Glomerular visceral epithelial cell (primary cell): Measurements from ENCODE around the gene NFYC.
"Not testable (repeated sequence)": the region's sequence is repeated elsewhere in the genome, so short reads cannot be mapped to it uniquely, and the experiment has no call there.

Experiments used
- DNase-seq: peaks from one replicate; pipeline ENCODE4 v3.0.0-alpha.2; 2016; ENCODE audit errors: extremely low spot score

NFYC gene

GRCh38 chr1:40706626-40707025 lies 15.1 kb downstream of the NFYC start:
- no peak for DNase-seq

DNA sequence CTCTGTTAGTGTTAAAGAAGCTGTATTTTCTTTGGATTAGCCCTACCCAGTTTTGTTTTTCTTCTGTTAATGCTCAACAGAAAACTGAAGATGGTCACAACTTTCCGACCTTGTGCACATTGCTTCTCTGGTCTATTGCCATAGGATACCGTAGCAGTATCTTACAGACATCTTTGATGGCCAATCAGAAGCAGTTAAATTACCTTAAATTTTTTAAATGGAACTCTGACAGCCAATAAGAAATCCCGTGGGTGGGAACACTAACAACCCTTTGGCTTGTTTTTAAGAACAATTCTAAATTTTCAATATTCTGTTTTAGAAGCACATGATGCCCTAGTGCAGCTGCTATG lies 17.2 kb downstream of the NFYC start:
- DNase-seq = peak; percentile 74

- peak; percentile 91 for DNase-seq
Measured at GRCh38 chr1:40709100-40709801, 17.7 kb downstream of the NFYC start.

GRCh38 chr1:40709802-40710278 lies 18.3 kb downstream of the NFYC start:
- no peak for DNase-seq

DNA sequence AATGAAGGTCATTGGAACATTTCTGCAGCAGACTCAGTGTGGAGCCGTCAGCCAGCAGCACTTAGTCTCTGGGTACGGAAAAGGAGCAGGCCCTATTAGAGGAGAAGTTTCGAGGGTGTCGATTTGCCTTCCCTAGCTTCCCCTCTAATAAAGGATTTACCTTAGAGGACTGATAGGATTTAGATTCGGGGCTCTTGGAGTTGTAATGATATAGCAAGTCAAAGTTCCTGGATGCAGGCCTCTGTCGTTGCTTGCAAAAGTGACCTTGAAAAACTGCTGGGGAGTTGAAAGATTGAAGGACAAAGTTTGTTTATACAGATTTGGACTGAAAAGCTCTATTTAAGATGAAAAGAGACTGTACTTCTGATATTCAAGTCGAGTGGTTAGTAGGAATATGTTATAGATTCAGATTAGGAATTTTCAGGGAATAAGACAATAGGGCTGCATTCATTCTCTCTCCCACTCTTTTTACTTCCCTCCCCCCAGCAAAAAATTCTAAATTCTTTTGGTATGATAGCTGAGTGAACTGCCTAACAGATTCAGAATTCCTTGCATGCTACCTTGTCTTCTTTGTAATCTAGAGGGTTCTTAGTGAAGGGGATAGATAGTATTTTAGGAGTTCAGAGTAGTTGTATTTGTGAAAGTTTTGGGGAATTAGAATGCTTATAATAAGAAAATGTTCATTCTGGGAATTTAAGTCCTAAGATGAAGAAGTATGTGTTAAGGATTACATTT lies 19.2 kb downstream of the NFYC start:
- DNase-seq = no peak

GRCh38 chr1:40711465-40712404 lies 20.2 kb downstream of the NFYC start:
- DNase-seq = peak; percentile 83

DNA sequence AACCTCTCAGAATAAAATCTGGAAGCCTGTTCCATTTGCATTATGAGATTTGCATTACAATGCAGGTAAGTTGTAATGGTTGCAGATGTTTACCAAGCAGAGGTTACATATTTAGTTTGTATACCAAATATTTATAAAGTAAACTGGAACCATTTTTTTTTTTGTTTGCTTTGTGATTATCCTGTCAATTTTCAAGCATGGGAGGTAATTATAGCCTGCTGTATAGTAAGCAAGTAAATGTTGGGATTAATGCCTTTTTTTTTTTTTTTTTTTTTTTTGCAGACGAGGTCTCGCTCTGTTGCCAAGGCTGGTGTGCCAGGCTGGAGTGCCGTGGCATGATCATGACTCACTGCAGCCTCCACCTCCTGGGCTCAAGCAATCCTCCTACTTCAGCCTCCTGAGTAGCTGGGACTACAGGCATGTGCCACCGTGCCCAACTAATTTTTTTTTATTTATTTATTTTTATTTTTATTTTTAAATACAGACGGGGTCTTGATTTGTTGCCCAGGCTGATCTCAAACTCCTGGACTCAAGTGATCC lies 21.0 kb downstream of the NFYC start:
- DNase-seq = no peak

DNA sequence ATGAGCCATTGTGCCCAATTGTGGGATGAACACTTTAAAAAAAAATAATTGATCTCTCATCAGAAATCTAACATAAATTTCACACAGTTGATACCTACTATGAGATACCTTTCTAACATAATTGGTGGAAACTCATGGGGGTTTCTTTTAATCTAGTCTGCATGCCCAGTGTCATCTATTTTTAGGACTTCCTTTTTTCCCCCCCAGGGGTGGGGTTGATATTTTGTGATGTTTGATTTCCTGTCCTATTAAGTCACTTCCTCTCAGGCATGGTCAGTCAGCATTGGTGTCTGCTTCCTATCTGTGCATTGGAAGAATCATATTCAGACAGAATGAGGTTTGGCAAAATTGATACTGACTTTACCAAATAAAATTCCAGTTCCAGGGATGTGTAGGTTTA lies 21.5 kb downstream of the NFYC start:
- no peak for DNase-seq

DNA sequence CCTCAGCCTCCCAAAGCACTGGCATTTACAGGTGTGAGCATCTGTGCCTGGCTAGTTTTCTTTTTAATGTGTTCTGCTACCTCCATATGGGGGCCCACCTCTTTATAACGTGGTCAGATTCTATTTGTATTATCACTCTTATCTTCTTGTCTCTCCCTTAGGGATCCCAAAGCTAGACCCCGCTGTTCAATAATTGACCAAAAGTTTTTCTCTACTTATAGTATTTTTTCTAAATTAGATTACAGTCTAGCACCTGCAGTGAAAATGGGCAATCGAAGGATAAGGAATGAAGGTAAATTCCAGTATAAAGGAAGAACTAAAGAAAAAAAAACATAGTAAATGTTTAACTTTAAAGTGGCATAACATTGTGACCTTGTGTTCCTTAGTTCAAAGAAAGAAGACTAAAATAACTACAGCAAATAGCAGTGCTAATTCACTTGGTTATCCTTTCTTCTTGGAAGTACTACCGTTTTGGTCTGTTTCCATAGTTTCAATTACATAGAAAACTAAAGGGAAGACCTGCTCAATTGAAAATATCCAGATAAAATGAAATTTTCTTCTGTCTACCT lies 24.1 kb downstream of the NFYC start:
- no peak for DNase-seq

GRCh38 chr1:40717065-40717464 lies 25.6 kb downstream of the NFYC start:
- no peak for DNase-seq

GRCh38 chr1:40717955-40718354 lies 26.5 kb downstream of the NFYC start:
- no peak for DNase-seq

GRCh38 chr1:40720493-40720892 lies 29.0 kb downstream of the NFYC start:
- DNase-seq = no peak

DNA sequence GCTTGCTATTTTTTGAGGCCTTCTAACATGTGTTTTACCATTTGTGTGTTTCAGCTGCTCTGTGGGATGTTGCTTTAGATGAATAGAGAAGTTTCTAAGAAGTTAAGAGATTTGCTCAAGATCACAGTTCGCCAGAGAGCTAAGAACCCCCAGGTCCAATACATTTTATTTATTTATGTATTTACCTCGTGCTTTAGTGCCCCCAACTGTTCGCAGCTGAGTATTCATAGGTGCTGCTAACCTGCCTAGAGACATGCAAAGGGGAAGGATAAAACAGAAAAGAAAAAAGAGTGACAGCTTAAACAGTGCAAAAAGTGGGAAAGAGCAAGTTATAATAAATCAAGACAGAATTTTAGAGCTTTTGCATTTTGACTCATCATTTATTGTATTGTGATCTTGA lies 31.1 kb downstream of the NFYC start:
- no peak for DNase-seq

- no peak for DNase-seq
Measured at GRCh38 chr1:40723196-40723955, 31.9 kb downstream of the NFYC start.

- DNase-seq = peak; percentile 27
Measured at GRCh38 chr1:40727662-40728061, 36.2 kb downstream of the NFYC start.

- DNase-seq = not testable (repeated sequence)
Measured at GRCh38 chr1:40729316-40729862, 37.9 kb downstream of the NFYC start.

- DNase-seq = no peak
Measured at GRCh38 chr1:40732756-40733301, 41.3 kb downstream of the NFYC start.

DNA sequence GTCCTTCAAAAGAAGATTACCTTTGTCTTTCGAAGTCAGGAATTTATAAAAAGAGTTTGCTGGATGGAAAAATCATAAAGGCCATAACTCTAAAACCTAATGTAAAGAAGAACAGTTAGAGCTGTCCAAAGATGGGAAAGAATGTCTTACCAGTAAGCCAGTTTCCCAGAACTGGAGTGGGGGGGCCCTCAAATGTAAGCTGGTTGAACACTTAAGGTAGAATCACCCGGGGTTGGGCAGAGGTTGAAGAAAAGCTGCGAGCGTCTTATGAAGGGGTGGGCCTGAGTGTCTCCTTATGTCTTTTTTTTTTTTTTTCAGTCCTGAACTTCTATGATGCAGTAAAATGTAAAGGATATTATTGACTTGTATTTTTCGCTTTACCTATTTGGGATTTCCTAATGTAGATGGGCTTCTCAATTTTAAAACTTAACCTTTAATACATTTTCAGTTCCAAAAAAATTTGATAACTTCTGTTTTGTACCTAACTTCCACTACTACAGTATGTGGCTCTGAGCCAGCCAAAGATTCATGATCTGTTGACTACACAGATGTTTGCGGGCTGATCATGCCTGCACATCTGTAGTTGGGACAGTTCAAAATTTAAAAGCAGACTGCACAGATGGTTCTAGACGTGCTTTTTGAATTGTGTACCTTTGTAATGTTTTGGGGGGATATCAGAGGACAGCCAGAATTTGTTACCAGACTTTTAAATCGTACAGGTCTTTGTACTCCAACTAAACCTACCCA lies 43.6 kb downstream of the NFYC start:
- DNase-seq = no peak

- DNase-seq = peak; percentile 73
Measured at GRCh38 chr1:40736085-40736531, 44.6 kb downstream of the NFYC start.
